GM19463 (cell line): ENCODE results near the gene METTL6.
"Not testable (repeated sequence)": the region's sequence is repeated elsewhere in the genome, so short reads cannot be mapped to it uniquely, and the experiment has no call there.

Experiments used
- ATAC-seq: cut with Tn5 transposase; IDR thresholded peaks from one replicate; pipeline ENCODE4 v1.9.1; 2021; ENCODE audit warnings: mild to moderate bottlenecking, moderate library complexity; ENCODE audit not compliant: unreplicated experiment

The METTL6 gene

DNA sequence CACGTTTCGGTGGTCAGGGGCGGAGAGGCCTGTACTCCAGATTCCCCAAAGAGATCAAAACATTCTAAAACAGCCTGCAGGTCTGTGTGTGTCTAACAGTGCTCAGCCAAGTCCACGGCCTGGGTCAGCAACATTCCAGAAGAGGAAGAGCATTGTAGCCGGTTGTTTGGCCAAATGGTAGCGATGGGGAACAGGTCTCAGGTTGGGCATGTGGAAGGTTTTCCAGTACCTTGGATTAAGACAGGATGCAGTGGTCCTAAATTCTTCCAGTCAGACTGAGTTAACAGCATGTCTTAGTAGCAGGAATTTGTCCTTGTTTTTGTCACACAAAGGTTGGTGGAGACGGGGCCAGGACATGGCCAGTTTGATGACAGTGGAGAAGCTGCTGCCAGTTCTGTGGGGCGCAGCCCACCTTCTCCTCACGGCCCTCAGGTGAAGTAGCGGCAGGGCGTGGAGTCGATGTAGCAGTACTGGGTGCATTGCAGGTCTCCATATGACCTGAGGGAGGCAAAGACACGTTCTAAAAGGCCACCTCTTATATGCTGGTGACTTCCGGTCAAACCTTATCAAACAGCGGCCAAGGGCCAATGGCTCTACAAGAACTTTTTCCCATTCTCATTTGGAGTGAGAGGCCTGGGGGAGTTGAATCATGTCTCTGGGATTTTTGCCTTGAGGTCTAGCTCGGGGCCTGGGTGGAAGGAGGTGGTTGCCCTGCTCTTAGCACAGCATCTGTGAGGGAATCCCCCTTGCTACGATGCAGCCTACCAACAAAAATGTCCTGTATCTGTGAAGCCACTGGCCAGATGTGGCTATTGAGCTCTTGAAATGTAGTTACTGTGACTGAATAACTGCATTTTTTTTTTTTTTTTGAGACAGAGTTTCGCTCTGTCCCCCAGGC lies 24.1 kb upstream of the METTL6 start:
- ATAC-seq, result no peak

DNA sequence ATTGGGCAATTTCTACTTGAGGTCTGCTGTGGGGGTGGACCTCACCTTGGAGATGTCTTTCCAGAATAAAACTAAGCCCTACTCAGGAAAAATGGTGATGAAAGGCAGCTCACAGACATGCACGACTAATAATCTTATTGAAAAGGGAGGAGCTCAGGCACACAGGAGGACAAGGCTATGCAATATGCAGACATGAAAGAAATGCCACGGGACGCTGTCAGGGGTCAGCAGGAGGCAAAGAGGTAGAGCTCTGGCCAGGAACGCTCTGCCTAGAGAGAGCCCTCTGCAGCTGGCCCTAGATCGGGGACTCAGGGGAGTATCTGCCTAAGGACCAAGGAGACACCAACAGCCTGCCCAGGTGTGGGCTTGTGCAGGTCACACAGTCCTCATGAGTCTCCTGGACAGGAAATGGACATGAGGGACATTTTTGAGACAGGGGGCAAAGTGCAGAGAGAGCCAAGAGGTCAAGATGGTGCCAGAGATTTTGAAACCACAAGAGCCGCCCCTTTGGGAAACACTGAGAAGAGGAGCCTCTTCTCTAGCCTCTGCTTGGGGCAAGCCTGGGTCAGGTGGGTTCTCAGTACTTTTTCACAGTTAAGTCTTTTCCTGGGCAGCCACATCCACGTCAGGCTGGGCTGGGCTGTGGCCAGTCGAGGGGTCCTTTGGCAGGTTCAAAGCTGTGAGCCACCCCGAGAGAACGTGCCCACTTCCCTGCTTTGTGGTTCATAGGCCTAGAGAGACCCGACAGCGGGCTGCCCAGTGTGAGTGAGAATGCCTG lies 23.3 kb upstream of the METTL6 start:
- ATAC-seq, result no peak

DNA sequence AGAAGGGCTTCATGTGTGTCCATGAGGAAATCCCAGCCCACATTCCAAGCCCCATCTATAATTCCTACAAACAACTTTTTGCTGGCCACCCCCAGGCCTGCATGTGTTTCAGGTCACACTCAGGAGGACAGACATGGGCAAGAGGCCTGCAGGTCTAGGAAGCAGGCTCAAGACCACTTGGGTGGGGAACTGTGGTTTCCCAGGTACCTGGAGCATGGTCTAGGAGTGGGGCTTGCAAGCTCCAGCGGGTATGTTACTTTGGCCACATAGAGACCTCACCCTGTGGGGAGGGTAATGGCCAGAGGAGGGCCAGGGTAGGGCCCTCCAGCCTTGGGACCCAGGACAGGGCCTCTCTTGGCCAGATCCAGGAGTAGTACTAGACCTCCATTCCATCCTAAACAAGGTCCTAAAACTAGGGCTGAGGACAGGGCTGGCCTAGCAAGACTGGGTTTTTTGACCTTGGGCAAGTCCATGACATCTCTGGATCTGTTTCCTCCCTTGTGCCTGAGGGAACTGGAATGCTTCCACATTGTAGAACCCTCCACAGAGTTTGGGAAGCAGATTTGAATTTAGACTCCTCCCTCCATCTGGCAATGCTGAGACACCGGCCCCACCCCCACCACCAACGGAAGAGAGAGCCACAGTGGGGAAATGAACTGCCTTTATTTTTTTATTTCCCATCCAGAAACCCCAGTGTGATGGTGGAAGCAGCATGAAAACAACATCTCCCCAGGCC lies 22.3 kb upstream of the METTL6 start:
- no peak for ATAC-seq

DNA sequence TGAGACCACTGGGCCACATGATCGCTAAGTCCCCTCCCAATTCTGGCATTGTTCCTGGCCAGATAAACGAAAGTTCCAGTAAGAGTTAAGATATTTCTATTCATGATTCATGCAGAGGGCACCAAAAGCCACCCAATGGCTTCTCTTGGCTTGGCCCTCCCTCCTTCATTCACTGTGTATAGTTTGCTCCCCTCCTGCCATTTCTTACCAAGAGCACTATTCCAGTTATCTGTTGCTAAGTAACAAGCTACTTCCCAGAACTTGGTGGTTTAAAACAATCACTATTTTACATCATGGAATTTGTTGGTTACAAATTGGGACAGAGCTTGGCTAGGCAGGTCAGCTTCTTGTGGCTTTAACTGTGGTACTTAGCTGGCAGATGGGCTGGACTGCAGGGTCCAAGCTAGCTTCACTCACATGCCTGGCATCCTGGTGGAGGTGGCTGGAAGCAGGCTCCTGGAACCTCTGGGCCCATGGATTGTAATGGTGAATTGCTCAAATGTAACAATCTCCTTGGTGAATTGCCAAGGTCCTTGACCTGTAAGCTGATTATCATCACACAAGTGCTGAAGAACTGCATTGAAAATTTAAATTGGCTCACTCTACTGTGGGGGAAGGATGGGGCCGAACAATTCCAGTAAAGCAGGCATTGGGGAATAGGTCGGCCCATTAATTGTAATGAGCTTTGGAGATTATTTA lies 16.6 kb upstream of the METTL6 start:
- ATAC-seq, result no peak

DNA sequence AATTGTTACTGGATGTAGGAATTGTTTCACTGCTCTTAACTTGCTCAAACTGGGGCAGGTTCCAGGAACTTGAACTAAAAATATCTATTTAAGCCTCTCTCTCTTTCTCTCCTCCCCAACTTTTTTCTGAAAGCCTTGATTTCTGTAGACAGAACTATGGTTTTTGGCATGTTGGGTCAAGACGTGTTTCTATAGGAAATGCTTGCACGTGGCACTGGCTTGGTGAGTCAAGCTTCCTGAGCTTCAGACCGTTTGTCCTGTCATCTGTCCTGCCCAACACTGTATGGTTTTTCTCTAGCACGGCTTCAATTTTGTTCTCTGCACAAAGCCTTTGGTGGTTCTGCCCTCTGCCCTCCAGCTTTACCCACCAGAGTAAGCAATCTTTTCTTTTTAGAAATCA lies 13.5 kb upstream of the METTL6 start:
- no peak for ATAC-seq

DNA sequence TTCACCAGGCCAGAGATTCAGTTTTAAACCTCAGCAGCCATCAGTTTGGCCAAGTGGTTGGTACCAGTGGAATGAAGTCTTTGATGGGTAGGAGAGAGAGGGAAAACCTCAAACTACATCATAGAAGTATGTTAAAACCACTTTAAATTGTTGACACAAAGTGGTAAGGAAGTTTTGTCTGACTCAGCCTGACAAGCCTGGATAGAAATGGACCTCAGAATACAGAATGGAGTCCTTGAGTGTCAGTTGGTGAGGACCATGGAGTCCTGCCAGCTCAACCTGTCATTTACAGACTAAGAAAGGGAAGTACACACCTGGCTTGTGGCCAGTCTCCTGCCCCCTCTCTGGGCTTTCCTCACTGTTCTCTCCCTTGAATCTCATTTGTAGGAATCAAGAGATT lies 12.1 kb upstream of the METTL6 start:
- ATAC-seq, result no peak

DNA sequence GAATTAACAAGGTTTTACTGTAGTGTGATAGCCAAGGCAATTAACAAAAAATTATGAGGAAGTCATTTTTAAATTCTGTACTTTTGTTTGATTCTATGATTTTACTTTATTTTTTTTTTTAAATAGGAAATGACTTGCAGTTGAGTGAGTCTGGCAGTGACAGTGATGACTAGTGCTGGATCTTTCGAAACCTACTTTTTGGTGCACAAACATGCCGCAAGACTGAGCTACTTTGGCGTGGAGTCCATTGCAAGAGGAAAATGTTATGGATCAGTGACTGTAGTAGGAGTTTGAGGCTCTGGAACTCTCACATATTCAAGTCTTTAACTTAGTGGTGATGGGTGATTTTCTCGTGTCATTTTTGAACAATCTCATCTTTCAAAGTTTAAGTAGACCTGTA lies 11.6 kb upstream of the METTL6 start:
- no peak for ATAC-seq

DNA sequence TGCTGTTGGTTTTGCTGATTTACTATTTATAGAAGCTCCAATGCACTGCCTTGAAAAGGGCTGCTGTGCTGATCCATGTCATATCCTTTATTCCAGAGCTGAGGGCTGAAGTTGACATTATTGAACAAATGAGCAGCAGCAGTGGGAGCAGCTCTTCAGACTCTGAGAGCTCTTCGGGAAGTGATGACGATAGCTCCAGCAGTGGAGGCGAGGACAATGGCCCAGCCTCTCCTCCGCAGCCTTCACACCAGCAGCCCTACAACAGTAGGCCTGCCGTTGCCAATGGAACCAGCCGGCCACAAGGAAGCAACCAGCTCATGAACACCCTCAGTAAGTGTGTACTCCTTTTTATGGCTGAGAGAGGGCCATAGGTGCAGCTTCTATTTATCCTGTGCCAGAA lies 8.9 kb upstream of the METTL6 start:
- no peak for ATAC-seq

DNA sequence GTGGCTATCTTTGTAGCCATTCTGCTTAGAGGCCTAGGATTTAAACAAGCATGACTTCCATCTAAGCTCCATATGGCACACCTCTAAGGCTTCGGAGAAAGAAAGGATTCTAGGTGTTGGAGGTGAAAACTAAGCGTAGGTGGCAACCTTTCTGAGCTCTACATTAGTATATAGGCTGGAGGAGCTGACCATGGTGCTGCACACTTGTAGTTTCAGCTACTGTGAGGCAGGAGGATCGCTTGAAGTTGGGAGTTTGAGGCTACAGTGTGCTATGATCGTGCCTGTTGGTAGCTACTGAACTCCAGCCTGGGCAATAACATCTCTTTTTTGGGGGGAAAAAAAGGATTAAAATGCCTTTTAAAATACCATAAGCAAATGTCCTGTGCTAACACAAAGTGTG lies 7.4 kb upstream of the METTL6 start:
- no peak for ATAC-seq

DNA sequence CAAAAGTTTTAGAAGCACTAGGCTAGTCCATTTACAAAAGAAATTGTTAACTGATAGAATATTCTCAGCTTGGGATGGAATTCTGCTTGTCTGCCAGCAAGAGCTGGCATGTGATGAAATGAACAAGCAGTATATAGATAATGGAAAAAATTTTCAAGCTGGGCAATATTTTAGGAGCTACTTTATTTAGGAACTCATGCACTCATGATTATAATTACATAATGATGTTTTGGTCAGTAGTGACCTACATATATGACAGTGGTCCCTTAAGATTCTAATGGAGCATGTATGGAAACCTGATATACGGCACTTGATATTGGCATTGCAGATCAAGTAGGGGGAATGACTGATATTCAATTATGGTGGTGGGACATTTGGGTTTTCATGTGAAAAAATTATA lies 6.2 kb upstream of the METTL6 start:
- no peak for ATAC-seq

DNA sequence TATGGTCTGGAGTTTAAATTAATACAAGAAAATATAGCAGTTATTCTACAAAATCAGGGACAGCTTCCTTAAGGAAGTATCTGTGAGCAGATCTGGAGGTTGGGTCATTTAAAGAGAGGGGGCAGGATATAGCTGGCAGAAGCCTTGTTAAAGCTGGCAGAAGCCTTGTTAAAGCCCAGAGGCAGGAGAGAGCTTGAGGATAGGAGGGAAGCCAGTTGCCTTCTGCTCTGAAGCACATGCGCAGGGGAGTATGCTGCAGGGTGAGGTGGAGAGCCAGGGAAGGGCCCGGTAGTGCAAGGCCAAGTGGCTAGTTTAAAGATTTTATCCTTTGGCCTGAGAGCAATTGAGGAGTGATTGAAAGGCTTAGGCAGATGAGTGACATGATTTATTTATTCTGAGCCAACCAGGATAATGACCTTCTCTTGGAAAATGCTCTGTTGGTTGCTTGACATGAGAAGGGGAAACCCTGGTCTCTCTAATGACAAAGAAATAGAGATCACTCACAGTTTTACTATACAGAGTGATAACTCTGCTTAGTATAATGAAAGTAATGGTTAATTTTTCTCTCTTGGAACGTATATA lies 4.0 kb upstream of the METTL6 start:
- no peak for ATAC-seq

DNA sequence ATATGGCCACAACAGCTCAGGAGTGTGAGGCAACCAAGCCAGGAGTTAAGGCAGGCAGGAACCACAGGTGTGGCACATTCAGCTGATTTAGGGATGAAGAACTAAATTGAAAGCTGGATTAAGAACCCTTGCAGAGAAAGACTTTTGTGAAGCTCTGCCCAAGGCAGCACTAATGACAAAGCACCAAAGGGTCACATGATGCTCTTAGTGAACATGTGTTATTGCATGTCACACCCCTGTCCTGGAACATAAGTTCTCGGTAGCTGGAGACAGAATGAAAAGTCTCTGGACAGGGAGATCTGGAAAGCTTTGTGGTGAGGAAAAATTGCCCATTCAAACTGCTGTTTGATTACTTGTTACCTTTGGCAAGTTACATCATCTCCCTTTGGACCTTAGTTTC lies 3.3 kb upstream of the METTL6 start:
- no peak for ATAC-seq

DNA sequence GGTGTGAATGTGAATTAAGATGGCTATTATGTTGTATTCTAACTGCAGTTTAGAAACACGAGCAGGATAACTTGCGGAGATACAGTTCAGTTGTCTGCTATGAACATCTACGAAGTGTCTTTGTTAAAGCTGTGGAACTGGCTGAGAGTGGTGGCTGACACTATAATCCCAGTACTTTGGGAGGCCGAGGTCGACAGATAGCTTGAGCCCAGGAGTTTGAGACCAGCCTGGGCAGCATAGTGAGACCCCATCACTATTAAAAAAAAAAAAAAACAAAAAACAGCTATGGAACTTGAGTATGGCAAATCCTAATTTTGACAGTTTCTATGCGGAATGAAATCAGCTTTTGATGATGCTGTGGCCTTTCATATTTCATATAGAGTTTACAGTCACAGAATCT lies 1.7 kb upstream of the METTL6 start:
- ATAC-seq, result no peak

DNA sequence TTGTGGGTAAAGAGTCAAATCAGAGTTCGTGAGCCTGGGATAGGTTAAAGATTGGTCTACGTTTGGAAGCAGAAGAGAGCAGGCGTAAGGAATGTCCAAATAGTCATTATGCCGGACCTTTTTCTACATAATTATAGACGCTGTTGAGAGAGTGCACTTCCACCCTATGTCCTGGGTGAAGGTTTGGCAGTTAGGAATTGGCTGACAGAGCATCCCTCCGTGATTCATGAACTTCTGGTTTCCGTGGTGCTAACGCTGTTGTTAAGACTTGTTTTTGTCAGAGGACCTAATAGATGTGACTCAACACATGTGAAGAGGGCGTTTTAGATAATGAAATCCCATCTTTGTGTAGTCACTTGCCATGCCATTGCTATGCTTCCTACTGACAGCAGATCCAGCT lies 1.2 kb upstream of the METTL6 start:
- no peak for ATAC-seq

DNA sequence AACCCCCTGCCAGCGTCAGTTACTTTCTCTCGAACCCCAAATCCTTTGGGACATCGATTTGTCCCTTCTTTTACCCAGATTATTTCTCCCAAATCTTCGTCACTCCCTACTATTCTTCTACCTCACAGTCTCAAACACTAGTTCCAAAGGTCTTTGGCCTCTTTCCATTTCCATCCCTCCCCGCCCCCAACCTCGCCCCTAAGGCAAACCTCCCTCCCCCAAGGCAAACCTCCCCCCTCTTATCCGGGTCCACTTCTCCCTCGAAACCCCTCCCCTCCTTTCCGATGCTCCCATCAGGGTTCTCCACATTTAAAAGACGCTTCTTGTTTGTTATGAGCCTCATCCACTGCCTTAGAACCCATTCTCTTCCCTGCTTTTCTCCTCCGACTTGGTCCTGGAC lies 637 bp upstream of the METTL6 start:
- no peak for ATAC-seq

DNA sequence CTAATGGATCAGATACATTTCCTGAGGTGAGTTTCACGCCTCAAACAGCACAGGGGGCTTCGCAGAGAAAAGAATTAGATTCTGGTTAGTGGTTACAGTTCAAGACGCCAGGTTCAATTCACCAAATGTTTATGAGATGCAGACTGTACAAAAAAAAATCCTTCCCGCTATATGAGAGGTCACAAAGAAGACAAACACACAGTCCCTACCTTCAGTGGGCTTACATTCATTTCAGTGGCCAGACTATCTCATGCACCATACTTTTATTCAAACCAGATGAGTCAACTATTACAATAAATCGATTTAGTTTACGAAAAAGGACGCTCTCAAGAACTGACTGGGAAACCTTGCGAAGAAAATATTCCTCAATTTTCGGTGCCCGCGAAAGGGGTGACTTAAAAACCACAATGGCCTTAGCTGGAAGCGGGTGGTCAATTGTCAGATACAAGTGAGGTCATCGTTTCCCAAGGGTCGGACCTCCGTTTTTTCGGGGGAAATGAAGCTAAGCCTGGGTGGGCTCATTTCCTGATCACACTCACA lies 695 bp downstream of the METTL6 start:
- no peak for ATAC-seq

DNA sequence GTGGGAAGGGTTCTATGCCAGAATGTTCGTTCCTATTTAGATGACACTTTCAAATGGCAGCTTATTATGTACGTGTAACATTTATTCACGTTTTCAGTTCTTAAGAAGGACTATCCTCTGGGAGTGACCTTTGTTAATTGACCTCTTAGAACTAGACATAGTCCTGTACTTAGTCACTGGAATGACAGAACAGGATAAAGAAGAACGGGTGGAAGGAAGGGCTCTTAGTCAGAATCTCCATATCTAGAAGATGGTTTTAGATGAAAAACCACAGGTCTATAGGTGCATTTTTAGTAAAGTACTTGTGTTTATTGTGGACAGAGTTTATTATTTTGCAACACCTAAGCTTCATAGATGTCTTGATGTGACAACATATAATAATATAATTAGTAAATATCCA lies 6.5 kb downstream of the METTL6 start:
- no peak for ATAC-seq

DNA sequence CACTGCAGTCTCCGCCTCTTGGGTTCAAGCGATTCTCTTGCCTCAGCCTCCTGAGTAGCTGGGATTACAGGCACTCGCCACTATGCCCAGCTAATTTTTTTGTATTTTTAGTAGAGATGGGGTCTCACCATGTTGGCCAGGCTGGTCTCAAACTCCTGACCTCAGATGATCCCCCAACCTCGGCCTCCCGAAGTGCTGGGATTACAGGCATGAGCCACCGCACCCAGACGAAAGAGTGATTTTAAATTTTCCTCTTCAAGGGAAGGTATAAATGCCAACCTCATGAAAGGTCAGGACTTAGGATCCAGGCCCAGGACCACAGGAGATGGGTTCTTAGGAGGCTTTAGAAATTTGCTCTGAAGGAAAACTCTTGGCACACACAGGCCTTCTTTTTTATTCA lies 16.4 kb downstream of the METTL6 start:
- ATAC-seq, result not testable (repeated sequence)

DNA sequence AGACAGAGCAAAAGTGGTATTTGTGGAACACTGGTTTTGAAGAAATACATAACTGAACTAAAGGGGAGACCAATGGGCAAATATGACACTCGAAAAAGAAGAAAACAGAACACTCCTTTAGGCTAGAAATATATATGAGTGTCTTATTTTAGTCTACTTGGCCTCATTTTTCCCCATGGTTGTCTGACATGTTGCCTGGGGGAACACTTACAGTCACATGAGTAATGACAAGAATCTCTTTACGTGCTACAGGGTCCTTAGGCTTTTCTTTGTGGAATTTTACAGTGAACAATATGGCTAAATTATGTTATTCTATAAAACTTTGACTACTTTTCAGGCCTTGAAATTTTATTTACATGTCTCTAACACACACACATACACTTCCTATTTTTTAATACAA lies 17.6 kb downstream of the METTL6 start:
- ATAC-seq, result no peak

DNA sequence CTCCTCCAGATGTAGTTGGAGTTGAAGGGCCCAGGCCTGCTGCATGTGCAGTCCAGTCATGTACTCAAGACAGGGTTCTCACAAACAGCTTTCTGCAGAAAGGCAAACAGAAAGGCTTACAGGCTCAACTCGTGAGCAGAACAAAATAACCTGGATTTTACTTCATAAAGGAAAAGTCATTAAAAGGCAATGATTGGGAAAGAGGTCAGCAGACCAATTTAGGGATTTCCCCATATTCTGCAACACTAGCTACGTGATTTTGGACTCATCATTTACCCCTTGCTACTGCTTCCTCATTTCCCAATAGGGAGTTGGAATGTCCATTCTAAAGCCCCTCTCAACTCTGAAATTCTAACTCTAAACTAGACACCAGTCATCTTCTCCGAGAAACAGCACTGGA lies 18.1 kb downstream of the METTL6 start:
- no peak for ATAC-seq
